ENCODE data around the gene PANK1.

- TF ChIP-seq IRF2 (CRISPR knock-in tag; IDR thresholded peaks at IDR 0.05; ENCODE audit: borderline replicate concordance, low read depth) (no peak), SP1 (CRISPR knock-in tag; conservative IDR thresholded peaks at IDR 0.05) (no peak), ATF6 (CRISPR knock-in tag; IDR thresholded peaks at IDR 0.05) (no peak), CTCF (IDR thresholded peaks at IDR 0.05) (no peak), FOXP4 (CRISPR knock-in tag; IDR thresholded peaks at IDR 0.05) (no peak), ZNF232 (CRISPR knock-in tag; IDR thresholded peaks at IDR 0.05) (no peak), NFYB (CRISPR knock-in tag; conservative IDR thresholded peaks at IDR 0.05; ENCODE audit: low read depth) (no peak), MAX (CRISPR knock-in tag; IDR thresholded peaks at IDR 0.05) (no peak), USF2 (CRISPR knock-in tag; IDR thresholded peaks at IDR 0.05) (no peak), PRDM15 (CRISPR knock-in tag; IDR thresholded peaks at IDR 0.05) (no peak), E2F4 (CRISPR knock-in tag; IDR thresholded peaks at IDR 0.05; ENCODE audit: borderline replicate concordance, low read depth) (no peak), HMGXB4 (CRISPR knock-in tag; IDR thresholded peaks at IDR 0.05) (no peak)
Observed at GRCh38 chr10:89627830-89628229, 17.2 kb downstream of the PANK1 start.
